GM23338 (cell line): ENCODE data around the gene KAT2A. TPM values are rescaled to one million over a fixed set of nuclear protein-coding genes. Genes with fewer than 3 reads are reported as not detected.

Source experiments
- ATAC-seq: fragments of 200-7000 bp; cut with Tn5 transposase; 3 replicates; pipeline ENCODE4 v1.9.1; 2020
- DNase-seq: peaks from one replicate; pipeline ENCODE4 v3.0.0-alpha.2; 2015; ENCODE audit warnings: low spot score
- H2AFZ ChIP-seq: fragments of 200-600 bp; sonication (generic); 2 replicates; pipeline ENCODE4 v1.8.0; 2016; ENCODE audit warnings: antibody characterized with exemption, mild to moderate bottlenecking, moderate library complexity
- H3F3A ChIP-seq: fragments of 200-600 bp; sonication (generic); replicated peaks from 2 replicates; pipeline ENCODE4 v1.8.0; 2017; ENCODE audit warnings: antibody characterized with exemption, mixed run types, low read depth
- H3K27ac ChIP-seq: fragments of 200-600 bp; sonication (generic); 2 replicates; pipeline ENCODE4 v1.6.1; 2016; ENCODE audit warnings: low read depth
- H3K27me3 ChIP-seq: fragments of 200-600 bp; sonication (generic); 2 replicates; pipeline ENCODE4 v1.8.0; 2016; ENCODE audit warnings: mild to moderate bottlenecking, mixed run types, moderate library complexity; ENCODE audit not compliant: insufficient read depth
- H3K36me3 ChIP-seq: fragments of 200-600 bp; sonication (generic); 2 replicates; pipeline ENCODE4 v1.8.0; 2016; ENCODE audit warnings: mild to moderate bottlenecking; ENCODE audit not compliant: insufficient read depth
- H3K4me1 ChIP-seq: fragments of 200-600 bp; sonication (generic); 2 replicates; pipeline ENCODE4 v1.8.0; 2016; ENCODE audit warnings: mild to moderate bottlenecking, moderate library complexity; ENCODE audit not compliant: insufficient read depth
- H3K4me2 ChIP-seq: fragments of 200-600 bp; sonication (generic); 2 replicates; pipeline ENCODE4 v1.7.1; 2017; ENCODE audit warnings: mixed run types
- H3K4me3 ChIP-seq: fragments of 200-600 bp; sonication (generic); 2 replicates; pipeline ENCODE4 v1.6.1; 2016; ENCODE audit warnings: mixed run types
- H3K79me2 ChIP-seq: fragments of 200-600 bp; sonication (generic); replicated peaks from 2 replicates; pipeline ENCODE4 v1.8.0; 2017; ENCODE audit warnings: mild to moderate bottlenecking; ENCODE audit not compliant: insufficient read depth
- H3K9me2 ChIP-seq: fragments of 200-600 bp; sonication (generic); 2 replicates; pipeline ENCODE4 v1.8.0; 2017; ENCODE audit not compliant: insufficient read depth
- H4K20me1 ChIP-seq: fragments of 200-600 bp; sonication (generic); replicated peaks from 2 replicates; pipeline ENCODE4 v1.8.0; 2017; ENCODE audit warnings: mild to moderate bottlenecking; ENCODE audit not compliant: insufficient read depth
- H3K27ac Mint-ChIP-seq: 2 replicates; pipeline ENCODE4 v1.8.0; 2020; ENCODE audit warnings: inconsistent platforms, mild to moderate bottlenecking, moderate library complexity, mixed read lengths
- H3K27me3 Mint-ChIP-seq: 3 replicates; pipeline ENCODE4 v1.8.0; 2022; ENCODE audit warnings: low read depth, mild to moderate bottlenecking, moderate library complexity, mixed read lengths, inconsistent platforms; ENCODE audit not compliant: insufficient read depth, poor library complexity
- H3K36me3 Mint-ChIP-seq: 3 replicates; pipeline ENCODE4 v1.8.0; 2021; ENCODE audit warnings: low read depth, mild to moderate bottlenecking, inconsistent platforms, moderate library complexity, mixed read lengths
- H3K4me1 Mint-ChIP-seq: 3 replicates; pipeline ENCODE4 v1.8.0; 2020; ENCODE audit warnings: mild to moderate bottlenecking, inconsistent platforms, mixed read lengths
- H3K4me3 Mint-ChIP-seq: 3 replicates; pipeline ENCODE4 v1.8.0; 2021; ENCODE audit warnings: moderate library complexity, mild to moderate bottlenecking, inconsistent platforms, mixed read lengths
- H3K9me3 Mint-ChIP-seq: 3 replicates; pipeline ENCODE4 v1.8.0; 2020; ENCODE audit warnings: moderate library complexity, mild to moderate bottlenecking, inconsistent platforms, mixed read lengths
- CREB1 ChIP-seq: fragments of 250-450 bp; sonication (Bioruptor Pico); IDR thresholded peaks from 2 replicates; pipeline ENCODE4 v1.5.0; 2020; ENCODE audit warnings: low read depth, mild to moderate bottlenecking, moderate library complexity
- CTCF ChIP-seq, 2 experiments: fragments of 200-600 bp in 1 of 2; sonication (generic) in 1 of 2; conservative IDR thresholded peaks; 2 replicates each; pipeline versions ENCODE4 v1.5.1 to v1.6.1; 2016 to 2017; ENCODE audit warnings: antibody characterized with exemption in 2 of 2, low read depth in 2 of 2, mild to moderate bottlenecking in 2 of 2, moderate library complexity in 1 of 2
- ETS1 ChIP-seq: IDR thresholded peaks from 2 replicates; pipeline ENCODE4 v1.6.1; 2016; ENCODE audit warnings: antibody characterized with exemption
- EZH2phosphoT487 ChIP-seq: fragments of 200-600 bp; sonication (generic); IDR thresholded peaks from one replicate; pipeline ENCODE4 v1.8.1; 2018; ENCODE audit warnings: antibody characterized with exemption; ENCODE audit not compliant: unreplicated experiment
- NANOG ChIP-seq: IDR thresholded peaks from 2 replicates; pipeline ENCODE4 v1.6.1; 2016; ENCODE audit warnings: antibody characterized with exemption, borderline replicate concordance
- POLR2AphosphoS5 ChIP-seq: IDR thresholded peaks from 2 replicates; pipeline ENCODE4 v1.6.1; 2016; ENCODE audit warnings: antibody characterized with exemption, low read depth
- REST ChIP-seq: IDR thresholded peaks from one replicate; pipeline ENCODE4 v1.6.1; 2018; ENCODE audit warnings: antibody characterized with exemption; ENCODE audit not compliant: unreplicated experiment
- ZNF114 ChIP-seq: fragments of 250-450 bp; sonication (Bioruptor Pico); IDR thresholded peaks from 2 replicates; pipeline ENCODE4 v1.5.0; 2020; ENCODE audit warnings: mild to moderate bottlenecking, moderate library complexity
- ZNF331 ChIP-seq: fragments of 250-450 bp; sonication (Bioruptor Pico); IDR thresholded peaks from 2 replicates; pipeline ENCODE4 v1.5.0; 2020; ENCODE audit warnings: low read depth, mild to moderate bottlenecking, moderate library complexity
- polyA plus RNA-seq: library from polyadenylated mRNA; unstranded; fragments of >200 nt; fragmentation: Nextera tagmentation; extraction: Ambion mirVana; gene quantifications from 2 replicates; pipeline ENCODE4 v1.2.1, GENCODE V29; 2016
- total RNA-seq: library from RNA; depleted of rRNA; stranded (reverse); fragments of >200 nt; shearing (Covaris generic); gene quantifications from 2 replicates; pipeline ENCODE4 v1.2.3, GENCODE V29; 2014

Gene KAT2A
- total and polyA plus RNA-seq, 2 experiments from 2014 or later, result 13.9 to 25.2 TPM

GRCh38 chr17:42103221-42103954 lies 17.8 kb downstream of the KAT2A start:
- Mint-ChIP-seq H3K27me3 (peaks cover 22% of the 10 kb centered on the region), H3K4me1 (peaks cover 13% of the 10 kb centered on the region), H3K36me3 (no peaks in the 10 kb centered on the region; the same call in 2 of the 3 replicates), H3K9me3 (no peaks in the 10 kb centered on the region; the same call in 2 of the 3 replicates), H3K27ac (no peak overlapping the region), H3K4me3 (no peak overlapping the region)
- Histone ChIP-seq H3K79me2 (no peaks in the 10 kb centered on the region), H3F3A (0 out of 2 replicates have a peak, but pooled peaks cover 5% of the 10 kb centered on the region), H3K4me1 (peaks cover 11% of the 10 kb centered on the region), H3K4me3 (no peak overlapping the region), H3K9me2 (no peaks in the 10 kb centered on the region), H3K27ac (no peak overlapping the region), H3K36me3 (no peaks in the 10 kb centered on the region), H3K4me2 (no peak overlapping the region), H3K27me3 (peaks cover 11% of the 10 kb centered on the region; the same call in 1 of the 2 replicates), H2AFZ (no peak overlapping the region), H4K20me1 (no peaks in the 10 kb centered on the region)
- DNase-seq, result no peak
- no peak for TF ChIP-seq ZNF114 (CRISPR knock-in tag)
- TF ChIP-seq REST, result no peak
- TF ChIP-seq ETS1, result no peak
- TF ChIP-seq POLR2AphosphoS5, result no peak
- no peak for TF ChIP-seq EZH2phosphoT487
- no peak for TF ChIP-seq CTCF (conservative IDR thresholded peaks at IDR 0.05; ENCODE audit: low read depth in 2 of 2)
- TF ChIP-seq CREB1 (CRISPR knock-in tag), result no peak
- no peak for TF ChIP-seq ZNF331 (CRISPR knock-in tag)
- no peak for TF ChIP-seq NANOG
- ATAC-seq, result no peak
